ENCODE results near the gene RAB11FIP4. TPM values are rescaled to one million over a fixed set of nuclear protein-coding genes. Genes with fewer than 3 reads are reported as not detected.

The RAB11FIP4 gene
- total RNA-seq, 1 experiment from 2014 or later: 15.1 TPM

GRCh38 chr17:31449111-31449510 is 57.6 kb downstream of the RAB11FIP4 start:
- Histone ChIP-seq H3K79me2 (ENCODE audit: insufficient read depth, low read length) (no peaks in the 10 kb centered on the region), H3K4me2 (ENCODE audit: low read length) (no peak overlapping the region), H3K36me3 (ENCODE audit: control insufficient read depth in 1 of 2, insufficient read depth in 2 of 2, low read length in 2 of 2) (no peaks in the 10 kb centered on the region), H2AFZ (ENCODE audit: low read depth, low read length, poor library complexity, severe bottlenecking) (no peak overlapping the region), H3K27ac (ENCODE audit: low read depth, low read length) (no peak overlapping the region), H3K9me3 (ENCODE audit: control insufficient read depth in 1 of 2, insufficient read depth in 1 of 2, low read depth in 1 of 2, low read length in 2 of 2) (no peaks in the 10 kb centered on the region), H3K27me3 (ENCODE audit: insufficient read depth, low read length) (no peaks in the 10 kb centered on the region), H3K4me3 (replicated peaks in 1 of 2; ENCODE audit: low read depth in 1 of 2, low read length in 2 of 2) (no peak overlapping the region), H3K4me1 (ENCODE audit: control insufficient read depth in 1 of 2, insufficient read depth in 2 of 2, low read length in 2 of 2) (peaks cover 0 to 15% of the 10 kb centered on the region in 2 experiments; a peak in 2 of 4 replicates), H3K9me2 (ENCODE audit: insufficient read depth) (no peaks in the 10 kb centered on the region), H4K20me1 (ENCODE audit: insufficient read depth) (no peaks in the 10 kb centered on the region), H3K9ac (ENCODE audit: low read length) (no peak overlapping the region)
- ChIA-PET CTCF (interaction anchor here (0.6 to 1.8 kb wide), 4 partner anchors 12 to 74 kb away, joined by 3 to 8 read pairs (median 4); no protein-coding TSS in a partner anchor), RAD21 (ENCODE audit: low non-redundant PET in 1 of 2, low total read pairs in 2 of 2, uncharacterized antibody in 2 of 2, unreplicated experiment in 2 of 2) (no interaction called here), POLR2A (no interaction called here)
- no TSS peak for BruUV-seq (replicated peaks)
- DNase-seq (ENCODE audit: low read depth, low spot score) (no peak), ATAC-seq (no peak)
- intact Hi-C loops (cut with micrococcal nuclease): no loop called here
- TF ChIP-seq SIN3A (IDR thresholded peaks at IDR 0.05; ENCODE audit: low read depth) (no peak), EZH2 (IDR thresholded peaks at IDR 0.05) (no peak), EZH2phosphoT487 (IDR thresholded peaks at IDR 0.05; ENCODE audit: borderline replicate concordance) (no peak), ZBTB33 (IDR thresholded peaks at IDR 0.05; ENCODE audit: extremely low read depth, insufficient replicate concordance, low read length) (no peak), CEBPB (IDR thresholded peaks at IDR 0.05; ENCODE audit: low read depth) (no peak), CTCF (IDR thresholded peaks at IDR 0.05 in 2 of 3, conservative IDR thresholded peaks at IDR 0.05 in 1 of 3; ENCODE audit: borderline replicate concordance in 1 of 3, insufficient read depth in 1 of 3, low read depth in 2 of 3, low read length in 2 of 3) (no peak), SP1 (IDR thresholded peaks at IDR 0.05; ENCODE audit: low read depth) (no peak), EGR1 (IDR thresholded peaks at IDR 0.05; ENCODE audit: low read depth) (no peak), RAD21 (IDR thresholded peaks at IDR 0.05; ENCODE audit: low read depth) (no peak), YY1 (IDR thresholded peaks at IDR 0.05; ENCODE audit: extremely low read depth, insufficient replicate concordance, low read depth, low read length) (no peak), ZFX (IDR thresholded peaks at IDR 0.05) (no peak), SRF (IDR thresholded peaks at IDR 0.05; ENCODE audit: low read depth) (no peak), MAX (IDR thresholded peaks at IDR 0.05) (no peak), POLR2A (IDR thresholded peaks at IDR 0.05; ENCODE audit: borderline replicate concordance, extremely low read depth, insufficient read depth, insufficient read length) (no peak), ATF3 (IDR thresholded peaks at IDR 0.05) (no peak), TCF7L2 (IDR thresholded peaks at IDR 0.05; ENCODE audit: borderline replicate concordance, extremely low read depth, insufficient read depth, insufficient read length) (no peak), ELF1 (IDR thresholded peaks at IDR 0.05; ENCODE audit: borderline replicate concordance, low read depth) (no peak), POLR2AphosphoS5 (IDR thresholded peaks at IDR 0.05; ENCODE audit: low read depth, low read length) (no peak)

Measured in HCT116 (cell line).